Ectodermal cell (in vitro differentiated cells): Measurements from ENCODE around the gene ARF6.
"Not testable (repeated sequence)": the region's sequence is repeated elsewhere in the genome, so short reads cannot be mapped to it uniquely, and the experiment has no call there.

Experiments
- H3K27ac ChIP-seq: 2 replicates; pipeline ENCODE4 v1.7.0; 2013; ENCODE audit warnings: mild to moderate bottlenecking, low read depth, low read length; ENCODE audit not compliant: insufficient read depth, poor library complexity, severe bottlenecking
- H3K27me3 ChIP-seq: 2 replicates; pipeline ENCODE4 v1.7.0; 2013; ENCODE audit warnings: mild to moderate bottlenecking, low read length; ENCODE audit not compliant: insufficient read depth, control insufficient read depth, poor library complexity, severe bottlenecking
- H3K36me3 ChIP-seq: one replicate; pipeline ENCODE4 v1.7.0; 2013; ENCODE audit warnings: low read length; ENCODE audit not compliant: control insufficient read depth, insufficient read depth
- H3K4me1 ChIP-seq: one replicate; pipeline ENCODE4 v1.7.0; 2013; ENCODE audit warnings: low read length; ENCODE audit not compliant: control insufficient read depth, insufficient read depth
- H3K4me3 ChIP-seq: 2 replicates; pipeline ENCODE4 v1.7.0; 2013; ENCODE audit warnings: low read depth, low read length, control low read depth; ENCODE audit not compliant: insufficient read depth
- H3K9me3 ChIP-seq: 2 replicates; pipeline ENCODE4 v1.7.0; 2013; ENCODE audit warnings: mild to moderate bottlenecking, low read length, moderate library complexity; ENCODE audit not compliant: control insufficient read depth
- WGBS, 2 experiments: methylation state at CpG; one replicate each; pipeline ENCODE4 v1.1.7; 2013; ENCODE audit warnings: missing lambda C conversion rate in 2 of 2; 5-methylcytosine and 5-hydroxymethylcytosine counted together

The ARF6 gene

DNA sequence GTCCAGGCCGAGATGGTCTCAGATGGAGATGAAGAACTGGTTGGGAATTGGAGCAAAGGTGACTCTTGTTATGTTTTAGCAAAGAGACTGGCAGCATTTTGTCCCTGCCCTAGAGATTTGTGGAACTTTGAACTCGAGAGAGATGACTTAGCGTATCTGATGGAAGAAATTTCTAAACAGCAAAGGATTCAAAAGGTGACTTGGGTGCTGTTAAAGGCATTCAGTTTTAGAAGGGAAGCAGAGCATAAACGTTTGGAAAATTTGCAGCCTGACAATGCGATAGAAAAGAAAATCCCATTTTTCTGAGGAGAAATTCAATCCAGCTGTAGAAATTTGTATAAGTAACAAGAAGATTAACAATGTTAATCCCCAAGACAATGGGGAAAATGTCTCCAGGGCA is 44.0 kb downstream of the ARF6 start:
- not testable (repeated sequence) for H3K4me3 ChIP-seq, H3K9me3 ChIP-seq, H3K36me3 ChIP-seq, H3K27ac ChIP-seq, H3K27me3 ChIP-seq, H3K4me1 ChIP-seq
- WGBS, 2 experiments, result 89 to 93% methylated on average over 5 of the region's 5 CpGs

DNA sequence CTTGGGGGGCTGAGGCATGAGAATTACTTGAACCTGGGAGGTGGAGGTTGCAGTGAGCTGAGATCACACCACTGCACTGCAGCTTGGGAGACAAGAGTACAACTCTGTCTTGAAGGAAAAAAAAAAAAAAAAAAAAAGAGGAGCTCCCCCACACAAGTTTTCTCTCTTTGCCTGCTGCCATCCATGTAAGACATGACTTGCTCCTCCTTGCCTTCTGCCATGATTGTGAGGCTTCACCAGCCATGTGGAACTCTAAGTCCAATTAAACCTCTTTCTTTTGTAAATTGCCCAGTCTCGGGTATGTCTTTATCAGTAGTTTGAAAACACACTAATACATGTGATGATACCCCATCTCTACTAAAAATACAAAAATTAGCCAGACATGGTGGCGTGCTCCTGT is 46.3 kb downstream of the ARF6 start:
- H3K36me3 ChIP-seq, H3K4me1 ChIP-seq, H3K9me3 ChIP-seq, H3K27me3 ChIP-seq, H3K27ac ChIP-seq, H3K4me3 ChIP-seq: not testable (repeated sequence)
- 86 to 88% methylated on average over 2 of the region's 2 CpGs for WGBS, 2 experiments

DNA sequence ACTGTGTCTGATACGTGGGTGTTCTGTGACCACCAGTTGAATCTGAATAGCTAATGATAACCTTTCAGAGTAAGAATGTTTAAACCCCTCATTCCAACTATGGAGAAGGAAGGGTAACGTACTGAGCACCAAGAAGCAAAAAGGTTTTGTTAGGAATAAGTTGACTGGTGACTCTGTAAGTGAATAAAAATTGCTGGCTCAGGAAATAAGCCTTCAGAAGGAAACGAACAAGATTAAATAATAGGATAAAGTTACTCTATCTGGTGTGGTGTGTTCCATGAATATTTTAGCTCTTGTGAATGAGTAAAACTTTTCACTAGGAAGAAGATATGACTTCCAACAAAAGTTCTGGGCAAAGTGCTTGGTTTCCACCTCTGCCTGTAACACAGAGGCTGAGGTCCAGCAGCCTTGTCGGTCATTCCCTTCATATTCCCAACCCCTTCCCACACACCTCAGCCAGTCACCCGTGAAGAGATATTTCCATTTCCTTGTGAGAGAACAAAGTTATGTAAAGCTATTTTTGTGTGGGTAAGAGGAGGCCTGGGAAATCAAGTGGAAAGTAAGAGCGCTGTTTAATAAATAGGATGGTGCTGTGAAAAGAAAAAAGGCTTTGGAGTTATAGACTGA is 47.1 kb downstream of the ARF6 start:
- Histone ChIP-seq H3K4me1 (no peaks in the 10 kb centered on the region), H3K9me3 (no peaks in the 10 kb centered on the region), H3K36me3 (no peaks in the 10 kb centered on the region), H3K27ac (no peak overlapping the region), H3K4me3 (no peak overlapping the region), H3K27me3 (no peaks in the 10 kb centered on the region)
- 86% methylated on average over 6 of the region's 6 CpGs for WGBS, 2 experiments

DNA sequence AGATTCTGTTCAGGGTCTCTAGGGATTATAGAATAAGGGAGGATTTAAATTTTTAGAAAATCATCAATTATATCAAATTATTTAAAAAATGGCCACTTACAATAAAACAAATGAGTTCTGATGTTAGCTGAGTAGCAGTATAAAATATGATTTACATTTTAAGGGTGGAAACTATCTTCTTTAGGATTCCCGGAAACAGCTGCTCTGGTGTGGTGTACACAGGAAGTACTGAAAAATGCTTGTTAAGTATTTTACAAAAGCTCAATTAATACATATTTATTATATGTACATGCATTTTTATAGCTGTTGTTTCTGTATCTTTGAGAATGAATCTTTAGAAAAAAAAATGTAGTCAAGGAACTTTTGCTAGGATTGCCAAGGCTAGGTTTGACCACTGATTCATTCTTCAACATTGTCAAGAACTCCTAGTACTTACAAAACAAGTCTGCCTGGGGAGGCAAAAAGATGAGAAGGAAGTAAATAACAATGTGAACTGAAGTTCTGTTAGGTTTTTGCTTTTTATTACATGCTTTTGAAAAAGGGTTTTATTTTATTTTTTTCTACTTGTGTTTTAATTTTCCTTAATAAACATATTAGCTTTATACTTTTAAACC is 48.0 kb downstream of the ARF6 start:
- no peak overlapping the region for H3K4me3 ChIP-seq
- H3K9me3 ChIP-seq, result no peaks in the 10 kb centered on the region
- no peaks in the 10 kb centered on the region for H3K27me3 ChIP-seq
- no CpG with 5 or more reads among the region's 1 CpG for WGBS, 2 experiments
- no peaks in the 10 kb centered on the region for H3K36me3 ChIP-seq
- no peaks in the 10 kb centered on the region for H3K4me1 ChIP-seq
- no peak overlapping the region for H3K27ac ChIP-seq

DNA sequence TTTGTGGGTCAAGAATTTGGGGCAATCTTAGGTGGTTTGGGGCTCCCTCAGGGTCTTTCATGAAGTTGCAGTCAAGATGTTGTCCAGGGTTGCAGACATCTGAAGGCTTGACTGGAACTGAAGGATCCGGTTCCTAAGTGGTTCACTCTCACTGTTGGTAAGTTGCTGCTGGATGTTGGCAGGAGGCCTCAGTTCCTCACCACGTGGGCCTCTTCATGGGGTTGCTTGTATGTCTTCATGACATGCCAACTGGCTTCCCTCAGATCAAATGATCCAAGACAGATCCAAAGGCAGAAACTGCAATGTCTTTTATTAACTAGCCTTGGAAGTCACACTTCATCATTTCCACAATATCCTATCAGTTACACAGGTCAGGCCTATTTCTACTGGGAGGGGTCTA is 49.2 kb downstream of the ARF6 start:
- Histone ChIP-seq H3K36me3 (no peaks in the 10 kb centered on the region), H3K27me3 (no peaks in the 10 kb centered on the region)
- 90 to 94% methylated on average over 2 of the region's 2 CpGs for WGBS, 2 experiments

DNA sequence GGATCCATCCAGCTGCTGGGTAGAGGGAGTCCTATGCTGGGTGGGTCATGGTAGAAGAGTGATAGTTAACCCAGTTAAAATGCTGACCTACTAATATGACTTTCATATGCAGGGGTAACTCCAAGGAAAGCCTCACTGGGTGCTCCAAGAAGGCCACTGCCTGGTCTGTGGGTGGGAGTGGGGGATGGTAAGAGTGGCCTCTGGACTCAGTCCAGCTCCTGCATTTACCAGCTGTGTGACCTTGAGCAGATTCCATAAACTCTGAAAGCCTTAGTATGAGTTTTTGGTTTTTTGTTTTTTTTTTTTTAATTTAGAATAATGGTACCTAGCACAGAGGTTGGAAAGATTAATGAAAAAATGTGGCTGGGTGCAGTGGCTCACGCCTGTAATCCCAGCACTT is 51.6 kb downstream of the ARF6 start:
- Histone ChIP-seq H3K27me3 (no peaks in the 10 kb centered on the region), H3K36me3 (no peaks in the 10 kb centered on the region), H3K4me1 (no peaks in the 10 kb centered on the region), H3K9me3 (no peaks in the 10 kb centered on the region), H3K4me3 (no peak overlapping the region), H3K27ac (no peak overlapping the region)
- 89 to 91% methylated on average over 1 of the region's 1 CpG for WGBS, 2 experiments

More for the DNA sequence above, 49.2 kb downstream of the ARF6 start:
- Histone ChIP-seq H3K4me3 (no peak overlapping the region), H3K9me3 (no peaks in the 10 kb centered on the region), H3K4me1 (no peaks in the 10 kb centered on the region), H3K27ac (no peak overlapping the region)

DNA sequence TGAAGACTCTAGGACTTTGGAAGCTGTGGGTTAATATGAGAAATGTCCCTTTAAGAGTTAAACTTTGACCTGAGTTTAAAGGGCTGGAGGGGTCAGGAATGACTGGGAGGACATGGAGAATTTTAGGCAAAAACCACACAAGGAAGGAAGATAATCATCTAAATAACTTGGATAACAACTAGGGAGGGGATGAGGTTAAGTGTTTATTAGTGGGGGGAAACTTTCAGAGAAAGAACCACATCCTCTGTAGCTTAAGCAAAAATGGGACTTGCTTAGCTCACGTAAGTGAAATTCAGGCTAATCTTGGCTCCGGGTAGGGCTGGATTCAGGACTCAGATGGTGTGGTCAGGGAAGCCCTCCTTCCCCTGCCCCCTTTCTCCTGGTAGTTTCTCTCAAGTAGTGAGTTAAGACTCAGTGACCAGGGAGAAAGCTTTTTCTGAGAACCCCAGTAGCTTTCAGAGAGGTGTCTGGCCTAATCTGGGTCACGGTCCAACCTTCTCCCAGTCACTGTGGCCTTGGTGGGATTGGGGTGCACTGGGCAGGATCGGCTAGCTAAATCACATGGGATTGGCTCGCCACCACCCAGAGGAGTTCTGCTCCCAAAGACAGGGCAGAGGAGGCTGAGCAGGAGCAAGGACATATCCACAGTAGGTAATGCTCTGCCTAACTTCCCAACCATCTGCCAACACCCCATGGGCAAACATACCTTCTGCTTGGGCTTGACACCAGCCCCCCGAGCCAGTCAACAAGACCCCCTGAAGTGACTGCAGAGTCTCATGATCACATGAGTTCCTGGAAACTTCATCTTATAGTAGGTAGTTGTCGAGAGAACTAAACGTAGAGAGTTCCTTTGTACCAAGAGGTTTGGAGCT is 52.8 kb downstream of the ARF6 start:
- Histone ChIP-seq H3K4me3 (no peak overlapping the region), H3K36me3 (no peaks in the 10 kb centered on the region), H3K27me3 (no peaks in the 10 kb centered on the region), H3K27ac (no peak overlapping the region), H3K4me1 (no peaks in the 10 kb centered on the region), H3K9me3 (no peaks in the 10 kb centered on the region)
- 94% methylated on average over 8 of the region's 8 CpGs for WGBS, 2 experiments
